ENCODE measurements around the gene ARHGAP26.

DNA sequence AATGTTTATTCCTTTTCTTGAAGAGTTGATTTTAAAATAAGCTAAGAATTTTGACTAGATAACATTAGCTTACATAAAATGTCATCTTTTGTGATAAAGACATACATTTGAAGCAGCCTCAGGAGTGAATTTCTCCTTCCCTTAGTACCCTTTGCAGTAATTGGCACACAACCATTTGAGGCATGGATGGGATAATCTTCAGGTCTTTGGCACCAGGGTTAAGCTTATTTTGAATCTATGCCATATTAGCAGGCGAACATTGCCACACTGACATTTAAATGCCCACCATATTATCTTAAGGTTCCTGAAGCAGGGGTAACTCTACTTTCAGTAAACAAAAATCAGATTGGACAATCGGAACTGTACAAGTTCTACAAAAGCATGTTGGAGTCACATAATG, 507.4 kb downstream of the ARHGAP26 start:
- TF ChIP-seq EP300 (IDR thresholded peaks at IDR 0.05) = no peak
- TF ChIP-seq POLR2A (IDR thresholded peaks at IDR 0.05) = no peak
- TF ChIP-seq, protein P1, sequence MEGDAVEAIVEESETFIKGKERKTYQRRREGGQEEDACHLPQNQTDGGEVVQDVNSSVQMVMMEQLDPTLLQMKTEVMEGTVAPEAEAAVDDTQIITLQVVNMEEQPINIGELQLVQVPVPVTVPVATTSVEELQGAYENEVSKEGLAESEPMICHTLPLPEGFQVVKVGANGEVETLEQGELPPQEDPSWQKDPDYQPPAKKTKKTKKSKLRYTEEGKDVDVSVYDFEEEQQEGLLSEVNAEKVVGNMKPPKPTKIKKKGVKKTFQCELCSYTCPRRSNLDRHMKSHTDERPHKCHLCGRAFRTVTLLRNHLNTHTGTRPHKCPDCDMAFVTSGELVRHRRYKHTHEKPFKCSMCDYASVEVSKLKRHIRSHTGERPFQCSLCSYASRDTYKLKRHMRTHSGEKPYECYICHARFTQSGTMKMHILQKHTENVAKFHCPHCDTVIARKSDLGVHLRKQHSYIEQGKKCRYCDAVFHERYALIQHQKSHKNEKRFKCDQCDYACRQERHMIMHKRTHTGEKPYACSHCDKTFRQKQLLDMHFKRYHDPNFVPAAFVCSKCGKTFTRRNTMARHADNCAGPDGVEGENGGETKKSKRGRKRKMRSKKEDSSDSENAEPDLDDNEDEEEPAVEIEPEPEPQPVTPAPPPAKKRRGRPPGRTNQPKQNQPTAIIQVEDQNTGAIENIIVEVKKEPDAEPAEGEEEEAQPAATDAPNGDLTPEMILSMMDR (IDR thresholded peaks at IDR 0.05) = no peak
